VCaP (cell line): ENCODE data around the gene SCPEP1.
A peak's percentile ranks its signal among the peaks of the same experiment; 100 is the strongest.

Source experiments
- H3K27ac ChIP-seq: fragments of 450-650 bp; 2 replicates; pipeline ENCODE4 v1.5.1; 2017
- TF ChIP-seq, protein P1 (sequence below): fragments of 450-650 bp; conservative IDR thresholded peaks from 2 replicates; pipeline ENCODE4 v1.5.1; 2017; ENCODE audit warnings: mild to moderate bottlenecking, moderate library complexity

SCPEP1 gene, protein sequence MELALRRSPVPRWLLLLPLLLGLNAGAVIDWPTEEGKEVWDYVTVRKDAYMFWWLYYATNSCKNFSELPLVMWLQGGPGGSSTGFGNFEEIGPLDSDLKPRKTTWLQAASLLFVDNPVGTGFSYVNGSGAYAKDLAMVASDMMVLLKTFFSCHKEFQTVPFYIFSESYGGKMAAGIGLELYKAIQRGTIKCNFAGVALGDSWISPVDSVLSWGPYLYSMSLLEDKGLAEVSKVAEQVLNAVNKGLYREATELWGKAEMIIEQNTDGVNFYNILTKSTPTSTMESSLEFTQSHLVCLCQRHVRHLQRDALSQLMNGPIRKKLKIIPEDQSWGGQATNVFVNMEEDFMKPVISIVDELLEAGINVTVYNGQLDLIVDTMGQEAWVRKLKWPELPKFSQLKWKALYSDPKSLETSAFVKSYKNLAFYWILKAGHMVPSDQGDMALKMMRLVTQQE

GRCh38 chr17:56977673-56978395, at the start of gene SCPEP1:
TSS of gene SCPEP1 (plus strand) at chr17:56978131. CDS start at chr17:56978160, 29 bp downstream.
- H3K27ac ChIP-seq = peak within 1 kb of the TSS; percentile 74
- TF ChIP-seq, protein P1, sequence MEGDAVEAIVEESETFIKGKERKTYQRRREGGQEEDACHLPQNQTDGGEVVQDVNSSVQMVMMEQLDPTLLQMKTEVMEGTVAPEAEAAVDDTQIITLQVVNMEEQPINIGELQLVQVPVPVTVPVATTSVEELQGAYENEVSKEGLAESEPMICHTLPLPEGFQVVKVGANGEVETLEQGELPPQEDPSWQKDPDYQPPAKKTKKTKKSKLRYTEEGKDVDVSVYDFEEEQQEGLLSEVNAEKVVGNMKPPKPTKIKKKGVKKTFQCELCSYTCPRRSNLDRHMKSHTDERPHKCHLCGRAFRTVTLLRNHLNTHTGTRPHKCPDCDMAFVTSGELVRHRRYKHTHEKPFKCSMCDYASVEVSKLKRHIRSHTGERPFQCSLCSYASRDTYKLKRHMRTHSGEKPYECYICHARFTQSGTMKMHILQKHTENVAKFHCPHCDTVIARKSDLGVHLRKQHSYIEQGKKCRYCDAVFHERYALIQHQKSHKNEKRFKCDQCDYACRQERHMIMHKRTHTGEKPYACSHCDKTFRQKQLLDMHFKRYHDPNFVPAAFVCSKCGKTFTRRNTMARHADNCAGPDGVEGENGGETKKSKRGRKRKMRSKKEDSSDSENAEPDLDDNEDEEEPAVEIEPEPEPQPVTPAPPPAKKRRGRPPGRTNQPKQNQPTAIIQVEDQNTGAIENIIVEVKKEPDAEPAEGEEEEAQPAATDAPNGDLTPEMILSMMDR = no peak

GRCh38 chr17:56928586-56928985, 49.3 kb upstream of the SCPEP1 start:
- H3K27ac ChIP-seq = no peak overlapping the region
- TF ChIP-seq, protein P1 = no peak

- TF ChIP-seq, protein P1 = no peak
- no peak overlapping the region for H3K27ac ChIP-seq
Measured at GRCh38 chr17:56929362-56929969, 48.5 kb upstream of the SCPEP1 start.

GRCh38 chr17:56930739-56931337, 47.1 kb upstream of the SCPEP1 start:
- TF ChIP-seq, protein P1 = no peak
- no peak overlapping the region for H3K27ac ChIP-seq

- TF ChIP-seq, protein P1 = no peak
- H3K27ac ChIP-seq = no peak overlapping the region
Measured at GRCh38 chr17:56933151-56933745, 44.7 kb upstream of the SCPEP1 start.

- TF ChIP-seq, protein P1 = no peak
- H3K27ac ChIP-seq = no peak overlapping the region
Measured at GRCh38 chr17:56933868-56934267, 44.1 kb upstream of the SCPEP1 start.
